ENCODE results near the gene MGST3. TPM values are rescaled to one million over a fixed set of nuclear protein-coding genes. Genes with fewer than 3 reads are reported as not detected.
"Not testable (repeated sequence)": the region's sequence is repeated elsewhere in the genome, so short reads cannot be mapped to it uniquely, and the experiment has no call there.

Gene MGST3
- polyA plus RNA-seq, 2 of the 4 experiments (the other 2 are of a cell fraction) = 216 to 217 TPM

GRCh38 chr1:165603810-165604209 is 27.2 kb upstream of the MGST3 start:
- H3K27ac ChIP-seq = no peak overlapping the region
- POLR2A ChIA-PET = interaction anchor here (0.6 kb wide), 1 partner anchor 108 kb away, joined by 3 read pairs; no protein-coding TSS in a partner anchor
- WGBS (ENCODE audit: missing lambda C conversion rate) = 21% methylated on average over 2 of the region's 2 CpGs
- no peak overlapping the region for H3K4me3 ChIP-seq
- H3K4me1 ChIP-seq = no peaks in the 10 kb centered on the region
- no peak overlapping the region for H3K4me2 ChIP-seq
- FAIRE-seq = no peak
- no peak for DNase-seq (ENCODE audit: low read depth in 1 of 2, low spot score in 1 of 2)
- no peaks in the 10 kb centered on the region for H3K9me3 ChIP-seq
- no peak for ATAC-seq
- TF ChIP-seq HDAC2 (IDR thresholded peaks at IDR 0.05) = no peak
- no peak for TF ChIP-seq MAX (IDR thresholded peaks at IDR 0.05)
- TF ChIP-seq JUNB (IDR thresholded peaks at IDR 0.05) = no peak
- no peak for TF ChIP-seq ELK1 (IDR thresholded peaks at IDR 0.05; ENCODE audit: low read depth, low read length)
- TF ChIP-seq REST (IDR thresholded peaks at IDR 0.05) = no peak
- TF ChIP-seq HOXB5 (CRISPR knock-in tag; IDR thresholded peaks at IDR 0.05) = no peak
- no peak for TF ChIP-seq KDM5A (IDR thresholded peaks at IDR 0.05)
- no peak for TF ChIP-seq KDM1A (IDR thresholded peaks at IDR 0.05; ENCODE audit: low read depth)
- no peak for TF ChIP-seq NFE2L2 (conservative IDR thresholded peaks at IDR 0.05; ENCODE audit: low read length)
- TF ChIP-seq CHD2 (IDR thresholded peaks at IDR 0.05; ENCODE audit: low read length, partially characterized antibody) = no peak
- no peak for TF ChIP-seq FOSB (CRISPR knock-in tag; IDR thresholded peaks at IDR 0.05)
- TF ChIP-seq POLR2AphosphoS2 (conservative IDR thresholded peaks at IDR 0.05; ENCODE audit: low read length) = no peak
- no peak for TF ChIP-seq TFCP2L1 (CRISPR knock-in tag; IDR thresholded peaks at IDR 0.05)
- TF ChIP-seq ESRRA (IDR thresholded peaks at IDR 0.05; ENCODE audit: borderline replicate concordance, low read length) = no peak
- no peak for TF ChIP-seq CBX8 (IDR thresholded peaks at IDR 0.05)
- no peak for TF ChIP-seq HOXA7 (CRISPR knock-in tag; IDR thresholded peaks at IDR 0.05)
- TF ChIP-seq RARB (CRISPR knock-in tag; IDR thresholded peaks at IDR 0.05) = no peak
- no peak for TF ChIP-seq BCL3 (IDR thresholded peaks at IDR 0.05)
- CTCF ChIA-PET = interaction anchor here (3.0 to 6.6 kb wide), 2 partner anchors 11 to 310 kb away, joined by 12 to 78 read pairs; no protein-coding TSS in a partner anchor

- FAIRE-seq = no peak
- CTCF ChIA-PET = interaction anchor here (0.8 to 6.6 kb wide), 3 partner anchors 32 to 308 kb away, joined by 3 to 78 read pairs (median 7); partner anchors contain the start of gene ALDH9A1
- ATAC-seq = no peak
These were observed 25.8 kb upstream of the MGST3 start for GRCh38 chr1:165605246-165605645.

GRCh38 chr1:165606676-165607075 is 24.4 kb upstream of the MGST3 start:
- H3K4me1 ChIP-seq; H3K9me3 ChIP-seq; DNase-seq (ENCODE audit: low read depth in 1 of 2, low spot score in 1 of 2); H3K4me2 ChIP-seq; POLR2A ChIA-PET; ATAC-seq; H3K4me3 ChIP-seq; H3K27ac ChIP-seq; FAIRE-seq: not testable (repeated sequence)
- CTCF ChIA-PET = interaction anchor here (0.6 kb wide), 1 partner anchor 306 kb away, joined by 3 read pairs; no protein-coding TSS in a partner anchor
- WGBS (ENCODE audit: missing lambda C conversion rate) = 88% methylated on average over 12 of the region's 12 CpGs

More at GRCh38 chr1:165605246-165605645, 25.8 kb upstream of the MGST3 start:
- DNase-seq (ENCODE audit: low read depth in 1 of 2, low spot score in 1 of 2) = no peak
- no peak overlapping the region for H3K27ac ChIP-seq
- WGBS (ENCODE audit: missing lambda C conversion rate) = 56% methylated on average over 4 of the region's 4 CpGs
- no peaks in the 10 kb centered on the region for H3K4me1 ChIP-seq
- POLR2A ChIA-PET = no interaction called here
- no peak overlapping the region for H3K4me3 ChIP-seq
- no peaks in the 10 kb centered on the region for H3K9me3 ChIP-seq
- no peak overlapping the region for H3K4me2 ChIP-seq
- TF ChIP-seq RARB (CRISPR knock-in tag; IDR thresholded peaks at IDR 0.05) (no peak), E2F6 (IDR thresholded peaks at IDR 0.05; ENCODE audit: borderline replicate concordance, low read depth) (no peak), ELK1 (IDR thresholded peaks at IDR 0.05; ENCODE audit: low read depth, low read length) (no peak), BHLHE40 (IDR thresholded peaks at IDR 0.05; ENCODE audit: low read depth, low read length) (no peak), NR3C1 (IDR thresholded peaks at IDR 0.05) (no peak)

All from A549 (cell line).